Left renal cortex interstitium (tissue), 4 donors: ENCODE measurements around the gene TICRR. TPM values are rescaled to one million over a fixed set of nuclear protein-coding genes. Genes with fewer than 3 reads are reported as not detected.

Experiments
- DNase-seq, 4 donors: peaks; one replicate each; pipeline ENCODE4 v3.0.0-alpha.2; 2013; ENCODE audit warnings: low read depth in 4 of 4, low spot score in 2 of 4, missing footprints in 1 of 4
- polyA plus RNA-seq, 4 donors: library from polyadenylated mRNA; unstranded; fragments of 120-200 nt; gene quantifications; one replicate each; pipeline ENCODE4 v1.2.1, GENCODE V29; 2013; ENCODE audit not compliant: insufficient read length in 4 of 4

Gene TICRR
- polyA plus RNA-seq, 4 donors: 6.2 to 15.8 (median 10.8) TPM

GRCh38 chr15:89649716-89650115 lies 74.4 kb downstream of the TICRR start:
- DNase-seq: no peak

GRCh38 chr15:89652131-89652530 lies 76.9 kb downstream of the TICRR start:
- DNase-seq: no peak

- DNase-seq: no peak
Measured at GRCh38 chr15:89652666-89653065, 77.4 kb downstream of the TICRR start.

GRCh38 chr15:89653578-89653977 lies 78.3 kb downstream of the TICRR start:
- no peak for DNase-seq

- DNase-seq: no peak
Measured at GRCh38 chr15:89654301-89654761, 79.1 kb downstream of the TICRR start.

- DNase-seq: peak in 2 of 4 donors; percentile 48 to 58
Measured at GRCh38 chr15:89654847-89655805, 79.9 kb downstream of the TICRR start, which contains the start of gene KIF7. Gene KIF7 (minus strand): TSS chr15:89655467. CDS start chr15:89652930, 2,537 bp downstream.

GRCh38 chr15:89656116-89656815 lies 81.0 kb downstream of the TICRR start:
- no peak for DNase-seq

- DNase-seq: no peak
Measured at GRCh38 chr15:89657686-89658200, 82.5 kb downstream of the TICRR start.

GRCh38 chr15:89659295-89659694 lies 84.0 kb downstream of the TICRR start:
- DNase-seq: no peak

GRCh38 chr15:89660556-89660955 lies 85.3 kb downstream of the TICRR start:
- DNase-seq: no peak

GRCh38 chr15:89662893-89663626 lies 87.8 kb downstream of the TICRR start:
- DNase-seq: peak in 1 of 4 donors; percentile 20

GRCh38 chr15:89664441-89665350 lies 89.4 kb downstream of the TICRR start:
- DNase-seq: no peak

GRCh38 chr15:89665449-89666181 lies 90.3 kb downstream of the TICRR start:
- no peak for DNase-seq

GRCh38 chr15:89666184-89666857 lies 91.1 kb downstream of the TICRR start:
- DNase-seq: no peak

- DNase-seq: no peak
Measured at GRCh38 chr15:89666858-89667705, 91.8 kb downstream of the TICRR start.

GRCh38 chr15:89667706-89667960 lies 92.4 kb downstream of the TICRR start:
- no peak for DNase-seq

GRCh38 chr15:89668171-89668570 lies 92.9 kb downstream of the TICRR start:
- no peak for DNase-seq
